ENCODE measurements around the gene DEFB131B. TPM values are rescaled to one million over a fixed set of nuclear protein-coding genes. Genes with fewer than 3 reads are reported as not detected.

DEFB131B gene
- total RNA-seq, 1 donor: not detected

GRCh38 chr11:71917646-71918140 is 39.4 kb downstream of the DEFB131B start:
- H3K4me3 ChIP-seq (ENCODE audit: low read depth, low read length): no peak overlapping the region
- no peak for TF ChIP-seq CTCF (IDR thresholded peaks at IDR 0.05; ENCODE audit: insufficient read depth, low read depth, low read length)
- DNase-seq (ENCODE audit: low read depth): no peak

GRCh38 chr11:71927820-71928736 is 49.8 kb downstream of the DEFB131B start, which contains the start of gene XNDC1N:
Gene XNDC1N, minus strand, starts transcription at chr11:71928594. Its CDS starts 5,241 bp downstream, at chr11:71923353.
- H3K4me3 ChIP-seq (ENCODE audit: low read depth, low read length): peak within 1 kb of the TSS; percentile 100
- TF ChIP-seq CTCF (IDR thresholded peaks at IDR 0.05; ENCODE audit: insufficient read depth, low read depth, low read length): no peak
- peak; percentile 90 for DNase-seq (ENCODE audit: low read depth)

GRCh38 chr11:71928737-71929443 is 50.6 kb downstream of the DEFB131B start, which contains the start of gene RNF121:
Gene RNF121, plus strand, starts transcription at chr11:71929046. Its CDS starts 16 bp downstream, at chr11:71929062.
- H3K4me3 ChIP-seq (ENCODE audit: low read depth, low read length): peak within 1 kb of the TSS; percentile 100
- peak; percentile 93 for DNase-seq (ENCODE audit: low read depth)
- TF ChIP-seq CTCF (IDR thresholded peaks at IDR 0.05; ENCODE audit: insufficient read depth, low read depth, low read length): no peak

- DNase-seq (ENCODE audit: low read depth): no peak
- H3K4me3 ChIP-seq (ENCODE audit: low read depth, low read length): peak overlapping the region; percentile 100
- no peak for TF ChIP-seq CTCF (IDR thresholded peaks at IDR 0.05; ENCODE audit: insufficient read depth, low read depth, low read length)
These were observed 51.2 kb downstream of the DEFB131B start for GRCh38 chr11:71929491-71929890.

DNA sequence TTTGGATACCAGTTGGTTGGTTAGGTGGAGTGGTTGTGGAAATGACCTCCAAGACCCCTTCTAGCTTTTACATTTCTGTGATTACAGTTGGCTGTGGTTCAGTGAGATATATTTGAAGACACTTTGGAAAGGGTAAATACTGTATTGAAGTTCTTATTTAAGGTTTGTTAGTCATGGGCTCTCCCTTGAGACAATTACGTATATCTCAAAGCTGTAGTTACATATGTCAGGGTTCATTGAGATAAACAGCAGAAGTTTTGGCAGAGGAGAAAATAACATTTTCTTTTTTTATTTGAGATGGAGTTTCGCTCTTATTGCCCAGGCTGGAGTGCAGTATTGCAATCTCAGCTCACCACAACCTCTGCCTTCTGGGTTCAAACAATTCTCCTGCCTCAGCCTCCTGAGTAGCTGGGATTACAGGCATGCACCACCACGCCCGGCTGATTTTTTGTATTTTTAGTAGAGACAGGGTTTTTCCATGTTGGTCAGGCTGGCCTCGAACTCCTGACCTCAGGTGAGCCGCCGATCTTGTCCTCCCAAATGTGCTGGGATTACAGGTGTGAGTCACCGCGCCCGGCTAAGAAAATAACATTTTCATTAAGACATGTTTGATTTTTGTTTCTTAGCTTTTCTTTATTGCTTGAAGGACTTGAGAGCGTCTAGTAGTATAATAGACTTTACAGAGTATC is 52.4 kb downstream of the DEFB131B start:
- no peak overlapping the region for H3K4me3 ChIP-seq (ENCODE audit: low read depth, low read length)
- no peak for DNase-seq (ENCODE audit: low read depth)
- TF ChIP-seq CTCF (IDR thresholded peaks at IDR 0.05; ENCODE audit: insufficient read depth, low read depth, low read length): no peak

GRCh38 chr11:71931245-71931602 is 53.0 kb downstream of the DEFB131B start:
- no peak for TF ChIP-seq CTCF (IDR thresholded peaks at IDR 0.05; ENCODE audit: insufficient read depth, low read depth, low read length)
- no peak for DNase-seq (ENCODE audit: low read depth)
- H3K4me3 ChIP-seq (ENCODE audit: low read depth, low read length): no peak overlapping the region

All from fibroblast of villous mesenchyme (primary cell).